Smooth muscle cell of the brain vasculature (primary cell): ENCODE measurements around the gene TRIM72.
"Not testable (repeated sequence)": the region's sequence is repeated elsewhere in the genome, so short reads cannot be mapped to it uniquely, and the experiment has no call there.

Experiments used
- DNase-seq: peaks from one replicate; pipeline ENCODE4 v3.0.0-alpha.2; 2012; ENCODE audit warnings: low read depth, low spot score

The TRIM72 gene

GRCh38 chr16:31213877-31214707 is at the start of gene TRIM72:
TSS of gene TRIM72 (plus strand) at chr16:31214119. CDS start at chr16:31214739, 620 bp downstream.
- no peak for DNase-seq

- no peak for DNase-seq
Observed at GRCh38 chr16:31167315-31167714, 46.6 kb upstream of the TRIM72 start.

GRCh38 chr16:31168848-31169247 is 45.1 kb upstream of the TRIM72 start:
- no peak for DNase-seq

- DNase-seq = not testable (repeated sequence)
Observed at GRCh38 chr16:31170048-31170447, 43.9 kb upstream of the TRIM72 start.

DNA sequence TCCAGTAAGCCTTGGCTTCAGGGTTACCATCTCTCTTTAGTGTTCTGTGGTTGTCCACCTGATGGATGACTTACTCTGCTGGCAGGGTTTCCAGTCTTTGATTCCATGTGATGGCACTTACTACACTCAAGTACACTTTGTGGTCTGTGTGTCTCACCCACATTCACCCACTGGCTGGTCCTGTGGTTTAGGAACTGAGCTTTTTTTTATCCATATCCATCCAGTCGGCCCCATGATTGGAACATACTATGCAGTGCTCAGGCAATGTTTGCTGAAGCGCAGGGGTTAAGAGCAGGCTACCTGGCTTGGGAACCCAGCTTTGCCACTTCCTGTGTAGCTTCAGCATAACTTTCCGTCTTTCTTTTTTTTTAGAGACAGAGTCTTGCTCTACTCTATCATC is 36.8 kb upstream of the TRIM72 start:
- DNase-seq = no peak

DNA sequence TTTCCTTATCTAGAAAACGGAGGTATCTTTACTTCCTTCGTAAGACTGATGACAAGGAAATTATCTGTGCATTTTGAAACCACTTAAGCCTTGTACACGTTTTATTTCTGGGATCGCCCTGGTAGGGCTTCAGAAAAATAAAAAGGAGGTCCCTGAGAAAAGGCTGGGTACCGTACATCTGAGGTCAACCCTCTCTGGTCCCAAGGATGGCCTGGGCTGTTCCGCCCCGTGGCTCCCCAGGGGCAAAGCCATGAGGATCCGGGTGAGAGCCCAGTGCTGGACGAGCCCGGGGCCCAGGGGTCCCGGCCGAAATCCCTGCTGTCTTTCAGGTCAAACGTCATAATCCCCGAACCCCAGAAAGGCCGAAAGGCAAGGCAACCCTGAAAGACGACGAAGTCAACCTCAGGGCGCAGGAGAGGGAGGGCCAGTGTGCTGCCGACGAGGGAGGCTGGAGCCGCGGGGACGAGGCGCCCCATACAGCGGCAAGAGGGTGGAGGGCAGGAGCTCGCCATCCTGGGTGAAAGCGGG is 34.6 kb upstream of the TRIM72 start:
- DNase-seq = no peak

DNA sequence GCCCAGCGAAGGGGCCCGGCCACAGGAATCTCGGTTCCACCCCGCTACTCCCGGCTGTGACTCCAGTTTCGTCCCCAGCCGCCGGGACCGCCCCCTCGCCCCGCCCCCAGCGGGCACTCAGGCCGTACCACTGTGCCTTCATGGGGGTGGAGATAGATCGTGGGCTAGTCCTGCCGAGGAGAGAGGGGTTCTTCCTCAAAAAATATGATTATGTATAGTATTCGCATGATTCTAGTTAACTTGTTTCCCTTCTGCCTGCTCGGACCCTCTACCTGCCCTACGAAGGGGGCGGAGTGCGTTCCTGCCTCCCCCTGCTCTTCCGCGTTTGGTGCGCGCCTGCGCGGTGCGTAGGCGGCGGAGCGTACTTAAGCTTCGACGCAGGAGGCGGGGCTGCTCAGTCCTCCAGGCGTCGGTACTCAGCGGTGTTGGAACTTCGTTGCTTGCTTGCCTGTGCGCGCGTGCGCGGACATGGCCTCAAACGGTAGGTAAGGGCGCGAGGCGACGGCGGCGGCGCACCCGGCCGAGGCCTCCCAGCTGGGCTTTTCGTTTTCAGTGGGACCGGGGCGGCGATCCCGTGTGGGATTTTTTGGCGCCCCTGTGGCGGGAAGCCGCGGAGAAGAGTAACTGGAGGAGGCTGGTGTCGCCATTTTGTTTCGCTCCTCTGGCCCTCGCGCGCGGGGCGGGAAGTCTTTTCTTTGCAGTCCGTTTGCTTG is 34.0 kb upstream of the TRIM72 start, which contains the start of gene FUS:
TSS of gene FUS (plus strand) at position 393 of the 713 bp plus-strand sequence. CDS start at position 469, 76 bp downstream.
- peak; percentile 83 for DNase-seq

GRCh38 chr16:31181102-31181830 is 32.7 kb upstream of the TRIM72 start:
- no peak for DNase-seq

DNA sequence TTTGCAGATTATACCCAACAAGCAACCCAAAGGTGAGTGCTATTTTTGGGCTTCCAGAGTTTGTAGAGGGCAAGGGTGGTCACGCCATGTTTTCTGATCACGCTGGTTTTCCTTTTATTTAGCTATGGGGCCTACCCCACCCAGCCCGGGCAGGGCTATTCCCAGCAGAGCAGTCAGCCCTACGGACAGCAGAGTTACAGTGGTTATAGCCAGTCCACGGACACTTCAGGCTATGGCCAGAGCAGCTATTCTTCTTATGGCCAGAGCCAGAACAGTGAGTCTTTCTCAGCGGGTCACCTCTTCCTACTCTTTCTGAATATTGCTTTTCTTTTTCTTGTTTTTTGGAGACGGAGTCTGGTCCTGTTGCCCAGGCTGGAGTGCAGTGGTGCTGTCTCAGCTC is 31.5 kb upstream of the TRIM72 start:
- no peak for DNase-seq

- no peak for DNase-seq
Observed at GRCh38 chr16:31183432-31184428, 30.2 kb upstream of the TRIM72 start.

GRCh38 chr16:31184888-31185287 is 29.0 kb upstream of the TRIM72 start:
- no peak for DNase-seq

DNA sequence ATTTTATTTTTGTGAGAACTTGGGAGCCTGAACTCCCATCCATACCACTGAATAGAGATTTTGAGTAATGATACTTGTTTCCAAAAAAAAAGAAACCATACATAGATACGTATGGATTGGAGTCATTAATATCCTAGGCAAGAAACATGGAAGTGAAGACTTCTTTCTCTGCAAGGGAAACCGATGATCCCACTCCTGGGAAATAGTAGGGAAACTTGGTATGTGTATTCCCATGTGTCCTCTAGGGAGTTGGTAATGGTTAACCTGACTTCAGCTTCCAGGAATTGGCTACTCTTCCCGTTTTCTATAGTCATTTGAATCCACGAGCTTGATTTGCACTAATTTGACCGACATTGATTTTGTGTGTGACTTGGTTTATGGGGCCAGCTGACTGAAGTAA is 28.6 kb upstream of the TRIM72 start:
- DNase-seq = no peak

DNA sequence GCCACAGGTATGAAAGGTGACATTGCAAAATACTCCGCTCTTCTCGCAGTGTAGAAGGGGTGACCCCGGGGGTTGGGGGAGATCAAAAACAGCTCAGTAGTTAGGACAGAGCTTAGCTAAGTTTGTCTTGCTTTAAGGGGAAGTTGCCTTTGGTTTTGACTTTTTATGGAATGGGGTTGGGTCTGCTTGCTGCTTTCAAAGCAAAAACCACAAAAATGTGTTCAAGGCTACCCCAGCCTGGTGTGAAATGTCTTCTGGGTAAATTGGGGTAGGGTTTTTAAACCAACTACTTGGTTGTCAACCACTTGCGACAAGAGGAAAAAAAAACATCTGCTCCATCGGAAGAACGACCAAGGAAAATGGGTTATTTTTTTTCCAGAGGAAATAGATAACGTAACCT is 27.7 kb upstream of the TRIM72 start:
- no peak for DNase-seq

DNA sequence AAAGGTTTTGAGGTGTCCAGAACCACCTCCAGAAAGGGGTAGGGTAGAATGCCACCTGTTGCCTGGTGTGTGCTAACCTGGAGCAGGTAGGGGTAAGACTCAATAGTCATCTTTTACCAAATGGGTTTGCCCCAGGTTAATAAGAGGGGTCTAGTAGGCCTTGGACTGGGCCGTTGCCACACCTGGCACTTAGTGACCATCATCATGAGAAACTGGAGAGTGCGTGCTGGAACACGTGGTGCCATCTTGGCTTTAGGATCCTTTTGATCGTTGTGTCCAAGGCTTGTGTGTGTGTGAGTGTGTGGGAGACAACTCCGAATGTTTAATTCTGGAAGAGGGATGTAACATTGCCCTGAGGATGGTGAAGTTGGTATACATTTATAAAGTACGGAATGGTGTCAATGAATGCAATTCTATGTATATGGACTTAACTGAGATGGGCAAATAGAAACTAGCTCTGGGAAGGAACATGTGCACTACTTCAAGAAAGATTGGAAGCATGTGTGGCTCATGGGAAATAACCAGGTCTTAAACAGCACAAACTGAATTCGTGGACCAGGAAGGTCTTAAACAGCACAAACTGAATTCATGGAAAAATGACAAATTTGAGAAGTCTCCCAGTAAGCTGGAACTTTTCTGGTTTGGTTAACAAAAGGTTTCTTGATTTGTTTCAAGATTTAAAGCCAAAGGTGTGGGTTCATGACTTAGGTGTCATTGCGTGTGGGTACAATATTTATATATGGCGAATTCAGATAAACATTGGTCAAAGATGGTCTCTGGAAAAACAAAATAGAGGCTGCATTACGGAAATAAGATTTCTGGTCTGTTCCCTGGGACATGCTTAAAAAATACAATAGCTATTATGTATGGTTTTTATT is 26.8 kb upstream of the TRIM72 start:
- DNase-seq = no peak

GRCh38 chr16:31187808-31188189 is 26.1 kb upstream of the TRIM72 start:
- DNase-seq = no peak

- no peak for DNase-seq
Observed at GRCh38 chr16:31188450-31189411, 25.2 kb upstream of the TRIM72 start.

DNA sequence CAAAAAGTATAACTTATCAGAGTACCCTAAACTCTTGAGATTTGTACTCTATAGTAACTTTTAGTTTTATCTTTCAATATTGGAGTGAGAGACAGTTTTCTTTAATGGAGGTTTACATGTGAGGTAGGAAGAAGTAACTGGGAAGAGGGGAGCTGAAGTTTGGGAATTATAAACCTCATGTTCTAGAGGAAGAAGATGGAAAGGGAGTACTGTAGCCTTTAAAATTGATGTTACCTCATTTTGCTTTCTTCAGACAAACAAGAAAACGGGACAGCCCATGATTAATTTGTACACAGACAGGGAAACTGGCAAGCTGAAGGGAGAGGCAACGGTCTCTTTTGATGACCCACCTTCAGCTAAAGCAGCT is 24.5 kb upstream of the TRIM72 start:
- DNase-seq = no peak

- no peak for DNase-seq
Observed at GRCh38 chr16:31190061-31190460, 23.9 kb upstream of the TRIM72 start.
